ENCODE measurements around the gene GDE1.

DNA sequence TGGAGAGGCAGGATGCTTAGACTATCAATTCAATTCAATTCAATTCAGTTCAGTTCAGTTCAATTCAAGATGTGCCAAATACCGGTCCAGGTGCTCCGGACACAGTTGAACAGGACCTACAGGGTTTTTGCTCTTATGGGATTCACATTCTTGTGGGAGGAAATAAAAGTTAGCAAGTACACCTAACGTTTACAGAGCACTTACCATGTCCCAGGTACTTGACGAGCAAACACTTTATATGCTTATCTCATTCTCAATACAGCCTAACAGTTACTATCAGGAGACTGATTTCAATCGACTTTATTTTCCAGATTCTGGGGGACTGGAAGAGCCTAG lies 467 bp upstream of the GDE1 start:
- TF ChIP-seq TAF1 (IDR thresholded peaks at IDR 0.05; ENCODE audit: borderline replicate concordance, insufficient read depth, low read length) = no peak
- TF ChIP-seq POLR2AphosphoS5 (IDR thresholded peaks at IDR 0.05; ENCODE audit: low read depth, low read length) = no peak
- TF ChIP-seq, protein P1, sequence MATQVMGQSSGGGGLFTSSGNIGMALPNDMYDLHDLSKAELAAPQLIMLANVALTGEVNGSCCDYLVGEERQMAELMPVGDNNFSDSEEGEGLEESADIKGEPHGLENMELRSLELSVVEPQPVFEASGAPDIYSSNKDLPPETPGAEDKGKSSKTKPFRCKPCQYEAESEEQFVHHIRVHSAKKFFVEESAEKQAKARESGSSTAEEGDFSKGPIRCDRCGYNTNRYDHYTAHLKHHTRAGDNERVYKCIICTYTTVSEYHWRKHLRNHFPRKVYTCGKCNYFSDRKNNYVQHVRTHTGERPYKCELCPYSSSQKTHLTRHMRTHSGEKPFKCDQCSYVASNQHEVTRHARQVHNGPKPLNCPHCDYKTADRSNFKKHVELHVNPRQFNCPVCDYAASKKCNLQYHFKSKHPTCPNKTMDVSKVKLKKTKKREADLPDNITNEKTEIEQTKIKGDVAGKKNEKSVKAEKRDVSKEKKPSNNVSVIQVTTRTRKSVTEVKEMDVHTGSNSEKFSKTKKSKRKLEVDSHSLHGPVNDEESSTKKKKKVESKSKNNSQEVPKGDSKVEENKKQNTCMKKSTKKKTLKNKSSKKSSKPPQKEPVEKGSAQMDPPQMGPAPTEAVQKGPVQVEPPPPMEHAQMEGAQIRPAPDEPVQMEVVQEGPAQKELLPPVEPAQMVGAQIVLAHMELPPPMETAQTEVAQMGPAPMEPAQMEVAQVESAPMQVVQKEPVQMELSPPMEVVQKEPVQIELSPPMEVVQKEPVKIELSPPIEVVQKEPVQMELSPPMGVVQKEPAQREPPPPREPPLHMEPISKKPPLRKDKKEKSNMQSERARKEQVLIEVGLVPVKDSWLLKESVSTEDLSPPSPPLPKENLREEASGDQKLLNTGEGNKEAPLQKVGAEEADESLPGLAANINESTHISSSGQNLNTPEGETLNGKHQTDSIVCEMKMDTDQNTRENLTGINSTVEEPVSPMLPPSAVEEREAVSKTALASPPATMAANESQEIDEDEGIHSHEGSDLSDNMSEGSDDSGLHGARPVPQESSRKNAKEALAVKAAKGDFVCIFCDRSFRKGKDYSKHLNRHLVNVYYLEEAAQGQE (IDR thresholded peaks at IDR 0.05; ENCODE audit: insufficient read depth in 1 of 2, low read depth in 2 of 2, low read length in 2 of 2) = no peak

All from PFSK-1 (cell line).